NK-92 treated with Interleukin-12 subunit alpha and Interleukin-12 subunit beta, amount 100 ng/mL, for 24 hours (cell line): ENCODE measurements around the gene GRK3.
"Not testable (repeated sequence)": the region's sequence is repeated elsewhere in the genome, so short reads cannot be mapped to it uniquely, and the experiment has no call there.

Experiments
- DNase-seq: peaks from one replicate; lab custom pipeline; 2025; lab: John Stamatoyannopoulos, UW

Gene GRK3

DNA sequence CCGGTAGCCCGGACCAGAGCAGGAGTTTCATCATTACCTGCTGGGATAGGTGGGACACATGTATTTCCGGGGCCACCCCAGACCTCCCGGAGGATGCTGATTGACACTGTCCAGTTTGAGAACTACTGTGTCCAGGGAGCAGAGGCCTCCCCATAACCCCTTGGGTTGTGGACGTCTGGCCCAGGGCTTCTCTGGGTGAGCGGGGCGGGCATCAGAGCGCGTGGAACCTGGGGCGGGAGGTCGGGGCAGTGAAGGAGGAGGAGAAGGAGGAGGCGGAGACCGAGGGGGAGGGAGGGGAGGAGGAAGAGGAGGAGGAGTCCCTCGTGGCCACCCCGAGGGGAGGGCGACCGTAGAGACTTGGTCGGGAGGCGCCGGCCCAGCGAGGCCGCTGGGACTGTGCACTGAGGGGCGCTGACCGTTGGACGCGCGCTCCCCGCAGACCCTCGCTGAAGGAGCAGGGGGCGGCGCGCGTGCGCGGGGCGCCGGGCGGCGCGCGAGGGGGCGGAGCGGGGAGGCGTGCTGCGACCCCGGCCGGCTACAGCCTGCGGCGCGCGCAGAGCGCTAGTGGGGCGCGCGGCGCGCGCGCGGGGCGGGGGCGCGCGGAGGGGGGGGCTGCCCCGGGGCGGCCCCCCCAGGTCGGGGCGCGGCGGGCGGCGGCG is at the start of gene GRK3:
TSS of gene GRK3 (plus strand) at position 356 of the 659 bp plus-strand sequence. CDS start 366 bp downstream, outside the sequence.
- DNase-seq: no peak

DNA sequence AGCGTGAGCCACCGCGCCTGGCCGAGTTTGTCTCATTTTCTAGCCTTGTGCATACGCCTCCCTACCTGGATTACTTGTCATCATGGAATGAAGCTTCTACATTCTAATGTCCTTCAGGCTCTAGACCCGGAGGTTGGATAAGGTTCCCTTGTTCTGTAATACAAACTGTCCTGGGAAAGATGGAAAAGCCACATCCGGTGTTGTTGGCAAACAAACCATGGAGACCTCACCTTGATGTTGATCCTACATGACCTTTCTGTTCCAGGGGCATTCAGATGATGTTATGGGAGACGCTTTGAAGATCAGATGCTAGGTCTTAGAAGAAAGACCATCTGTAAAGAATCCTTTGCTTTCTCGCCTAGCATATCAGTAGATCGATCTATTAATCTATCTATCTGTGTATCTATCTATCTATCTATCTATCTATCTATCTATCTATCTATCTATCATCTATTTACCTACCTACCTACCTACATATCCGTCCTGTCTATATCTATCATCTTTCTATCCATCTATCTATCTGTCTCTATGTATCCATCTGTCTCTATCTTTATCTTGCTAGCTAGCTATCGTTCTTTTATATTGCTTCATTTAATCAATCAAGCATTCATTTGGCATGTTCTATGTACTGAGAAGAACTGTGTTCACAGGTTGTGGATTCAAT is 46.3 kb upstream of the GRK3 start:
- DNase-seq: no peak

DNA sequence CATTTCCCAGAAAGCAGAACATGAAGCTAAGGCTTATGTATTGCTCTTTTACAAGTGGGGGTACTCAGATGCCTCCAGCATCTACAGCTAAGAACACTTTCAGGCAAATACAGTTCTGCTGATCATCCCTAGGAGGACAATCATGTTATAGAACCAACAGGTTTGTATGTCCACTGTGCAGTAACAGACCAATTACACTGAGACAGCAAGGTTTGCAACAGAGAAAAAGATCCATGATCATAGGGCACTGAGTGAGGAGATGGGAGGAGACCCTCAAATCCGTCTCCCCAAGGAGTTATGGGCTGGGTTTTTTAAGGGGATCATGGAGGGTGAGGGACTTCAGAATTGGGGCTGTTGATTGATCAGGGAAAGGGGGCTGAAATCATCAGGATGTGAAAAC is 39.1 kb upstream of the GRK3 start:
- DNase-seq: no peak

DNA sequence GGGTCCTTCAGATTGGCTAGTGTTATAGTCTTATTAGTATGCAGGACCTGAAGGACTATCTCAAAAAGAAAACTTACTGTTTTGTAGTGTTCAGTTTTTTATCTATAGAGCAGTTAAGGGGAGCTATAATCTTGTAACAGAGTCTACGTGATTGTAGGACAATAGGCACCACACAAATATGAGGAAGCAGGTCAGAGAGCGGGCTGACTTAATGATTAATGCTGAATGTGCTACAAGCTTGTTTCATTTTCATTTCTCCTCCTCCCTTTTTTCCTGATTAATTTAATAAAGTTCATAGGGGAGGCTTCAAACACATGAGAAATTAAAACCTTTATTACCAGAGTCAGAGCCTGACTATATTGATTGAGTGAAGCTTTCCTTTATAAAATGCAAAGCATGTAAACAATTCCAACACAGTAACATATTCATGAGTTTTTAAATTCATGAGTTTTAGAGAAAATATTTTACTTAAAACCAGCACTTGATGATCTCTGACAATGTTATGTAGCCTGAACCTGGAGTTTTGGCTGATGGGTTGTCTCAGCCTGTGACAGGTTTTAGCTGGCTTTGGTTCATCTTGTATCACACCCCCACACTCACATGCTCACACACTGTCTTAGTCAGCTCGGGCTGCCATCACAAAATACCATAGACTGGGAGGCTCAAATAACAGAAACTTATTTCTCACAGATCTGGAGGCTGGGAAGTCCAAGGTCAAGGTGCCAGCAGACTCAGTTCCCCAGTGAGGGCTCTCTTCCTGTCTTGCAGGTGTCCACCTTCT is 38.5 kb upstream of the GRK3 start:
- DNase-seq: not testable (repeated sequence)

DNA sequence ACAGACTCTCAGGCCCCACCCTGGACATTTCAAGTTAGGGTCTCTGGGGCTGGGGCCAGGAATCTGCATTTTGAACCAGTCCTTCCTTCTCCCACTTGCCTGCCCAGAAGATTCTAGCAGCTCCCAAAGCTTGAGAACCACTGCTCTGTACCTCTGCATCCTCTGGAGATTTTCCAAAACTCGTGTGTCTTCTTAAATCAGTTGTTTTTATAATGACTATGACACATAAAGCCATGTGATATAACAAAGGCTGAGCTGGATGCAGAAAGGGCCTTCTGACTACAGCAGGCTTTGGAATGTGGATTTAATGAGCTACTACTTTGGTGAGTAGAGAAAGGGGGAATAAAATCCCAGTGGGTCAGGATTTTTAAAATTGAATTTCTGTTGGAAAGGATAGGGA is 37.5 kb upstream of the GRK3 start:
- DNase-seq: not testable (repeated sequence)

DNA sequence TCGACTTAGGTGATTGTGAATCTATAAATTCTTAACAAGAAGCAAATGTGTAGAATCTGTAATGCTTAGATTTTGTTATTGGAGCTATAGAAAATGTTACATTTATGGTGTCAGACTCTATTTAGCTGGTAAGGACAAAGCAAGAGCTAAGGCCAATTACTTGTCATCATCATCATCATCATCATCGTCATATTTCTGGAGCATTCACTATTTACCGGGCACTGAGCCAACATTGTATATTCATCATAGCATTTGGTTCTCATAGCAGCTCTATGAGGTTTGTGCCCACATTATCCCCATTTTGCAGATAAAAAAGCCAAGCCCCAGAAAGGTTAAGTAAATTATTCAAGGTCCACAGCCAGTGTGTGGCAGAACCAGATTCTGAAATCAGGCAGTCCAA is 36.4 kb upstream of the GRK3 start:
- DNase-seq: not testable (repeated sequence)

DNA sequence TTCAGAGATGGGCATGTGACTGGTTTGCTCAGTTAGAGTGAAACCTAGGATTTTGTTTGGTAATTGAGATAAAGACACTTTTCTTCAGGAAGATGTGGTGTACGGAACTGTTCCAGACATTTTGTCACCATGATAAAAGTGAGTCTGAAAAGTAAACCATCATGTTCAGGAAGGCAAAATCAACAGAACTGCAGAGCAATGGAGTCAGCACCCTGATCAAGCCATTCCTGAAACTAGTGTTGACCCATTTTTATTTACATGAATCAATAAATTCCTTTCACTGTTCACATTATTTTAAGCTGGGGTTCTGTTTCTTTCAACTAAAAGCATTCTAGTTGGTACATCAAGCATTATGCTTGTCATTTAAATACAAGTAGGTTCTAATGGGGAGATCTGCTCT is 35.4 kb upstream of the GRK3 start:
- DNase-seq: not testable (repeated sequence)

DNA sequence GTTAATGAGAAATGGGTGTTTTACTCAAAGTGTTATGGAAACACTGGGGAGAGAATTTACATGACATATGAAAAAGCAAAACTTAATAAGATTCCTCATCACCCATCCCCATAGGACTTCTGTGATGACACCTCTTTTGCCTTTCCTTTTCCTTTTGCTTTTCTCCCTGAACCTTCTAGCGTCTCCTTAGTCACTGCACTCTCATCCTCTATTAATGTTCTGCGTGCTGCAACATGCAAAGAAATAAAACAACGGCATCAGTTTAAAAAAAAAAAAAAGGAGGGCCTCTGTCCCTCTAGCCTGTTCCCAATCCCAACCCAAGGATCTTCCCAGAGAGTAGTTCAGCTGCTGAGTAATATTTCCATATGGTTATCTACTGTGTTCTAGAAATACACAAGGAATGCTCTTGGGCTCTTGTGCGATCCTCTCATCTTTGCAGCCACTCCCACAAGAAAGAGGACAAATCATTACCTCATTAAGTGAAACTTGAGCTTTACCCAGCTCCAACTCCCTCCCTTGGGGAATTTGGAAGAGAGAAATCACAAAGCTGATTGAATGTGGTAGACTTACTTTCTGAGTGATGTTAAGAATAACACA is 34.8 kb upstream of the GRK3 start:
- DNase-seq: not testable (repeated sequence)

DNA sequence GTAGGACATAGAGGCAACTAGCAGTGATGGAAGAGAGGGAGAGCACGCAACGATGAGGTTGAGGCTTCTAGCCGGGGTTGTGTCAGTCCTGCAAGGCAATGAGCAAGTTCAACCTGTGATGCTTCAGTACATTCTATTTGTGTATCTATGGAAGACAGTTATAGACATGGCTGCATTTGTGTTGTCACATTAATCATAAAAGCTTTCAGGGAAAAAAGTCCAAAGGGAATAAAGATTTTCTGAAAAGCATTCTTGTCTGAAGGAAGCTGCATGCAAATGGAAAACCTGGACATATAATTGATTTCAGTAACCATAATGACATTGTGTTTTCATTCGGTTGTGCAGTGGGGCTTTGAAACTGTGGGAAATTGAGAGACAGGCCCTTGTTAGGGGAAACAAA is 32.8 kb upstream of the GRK3 start:
- not testable (repeated sequence) for DNase-seq

DNA sequence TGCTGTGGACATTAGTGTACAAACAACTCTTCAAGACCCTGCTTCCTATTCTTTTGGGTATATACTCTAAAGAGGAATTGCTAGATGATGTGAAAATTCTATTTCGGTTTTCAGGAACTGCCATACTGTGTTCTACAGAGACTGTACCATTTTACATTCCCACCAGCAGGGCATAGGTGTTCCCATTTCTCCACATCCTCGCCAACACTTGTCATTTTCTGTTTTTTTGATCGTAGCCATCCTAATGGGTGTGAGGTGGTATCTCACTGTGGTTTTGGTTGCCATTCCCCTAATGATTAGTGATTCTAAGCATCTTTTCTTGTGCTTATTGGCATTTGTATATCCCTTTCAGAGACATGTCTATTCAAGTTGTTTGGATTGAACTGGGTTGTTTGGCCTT is 29.8 kb upstream of the GRK3 start:
- no peak for DNase-seq

DNA sequence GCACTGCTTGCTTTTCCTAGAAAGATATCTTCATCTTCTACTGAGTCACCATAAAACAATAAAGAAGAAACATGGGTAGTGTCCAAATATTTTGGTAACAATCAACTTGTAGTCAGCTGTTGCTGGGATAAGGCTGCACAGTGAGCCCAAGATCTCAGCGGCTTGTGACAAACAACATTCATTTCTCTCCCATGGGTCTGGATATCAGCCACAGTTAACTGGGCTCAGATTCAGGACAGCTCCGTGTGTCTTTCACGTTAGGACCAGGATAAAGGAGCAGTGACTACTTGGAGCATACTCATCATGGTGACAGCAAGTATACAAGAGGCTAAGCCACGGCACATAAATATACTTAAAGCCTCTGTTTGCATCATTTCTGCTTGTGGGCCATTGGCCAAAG is 27.9 kb upstream of the GRK3 start:
- DNase-seq: no peak

DNA sequence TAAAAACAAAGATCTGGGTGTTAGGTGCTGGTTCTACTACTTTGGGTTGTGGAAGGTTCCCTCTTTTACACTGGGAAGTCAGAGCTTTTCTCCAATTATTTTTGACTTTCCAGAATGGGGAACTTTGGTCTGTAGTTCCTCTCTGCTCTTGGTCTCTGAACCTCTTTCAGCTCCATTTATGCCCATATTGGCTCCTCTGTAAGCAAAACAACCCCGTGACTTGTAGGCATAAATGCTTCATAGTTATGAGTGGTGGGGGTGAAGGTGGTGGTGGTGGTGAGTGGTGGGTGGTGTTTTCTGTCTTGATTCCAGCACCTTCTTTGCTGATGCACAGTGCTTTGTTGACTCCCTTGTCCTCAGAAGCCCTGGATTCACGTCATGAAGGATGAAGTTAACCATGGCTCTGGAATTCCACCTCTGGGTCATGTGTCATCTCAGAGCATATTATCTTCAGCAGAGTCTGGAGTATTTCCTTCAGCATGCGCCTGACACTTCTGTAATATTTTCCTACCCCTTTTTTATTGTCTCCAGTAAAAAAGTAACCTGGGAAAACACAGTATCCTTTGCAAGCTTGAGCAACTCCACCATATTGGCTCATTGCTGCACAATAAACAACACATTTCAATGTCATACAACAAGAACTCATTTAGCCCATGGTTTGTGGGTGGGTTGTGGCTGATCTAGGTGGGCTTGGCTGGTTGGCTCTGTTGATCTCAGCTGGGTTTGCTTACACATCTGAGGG is 24.1 kb upstream of the GRK3 start:
- DNase-seq: no peak

DNA sequence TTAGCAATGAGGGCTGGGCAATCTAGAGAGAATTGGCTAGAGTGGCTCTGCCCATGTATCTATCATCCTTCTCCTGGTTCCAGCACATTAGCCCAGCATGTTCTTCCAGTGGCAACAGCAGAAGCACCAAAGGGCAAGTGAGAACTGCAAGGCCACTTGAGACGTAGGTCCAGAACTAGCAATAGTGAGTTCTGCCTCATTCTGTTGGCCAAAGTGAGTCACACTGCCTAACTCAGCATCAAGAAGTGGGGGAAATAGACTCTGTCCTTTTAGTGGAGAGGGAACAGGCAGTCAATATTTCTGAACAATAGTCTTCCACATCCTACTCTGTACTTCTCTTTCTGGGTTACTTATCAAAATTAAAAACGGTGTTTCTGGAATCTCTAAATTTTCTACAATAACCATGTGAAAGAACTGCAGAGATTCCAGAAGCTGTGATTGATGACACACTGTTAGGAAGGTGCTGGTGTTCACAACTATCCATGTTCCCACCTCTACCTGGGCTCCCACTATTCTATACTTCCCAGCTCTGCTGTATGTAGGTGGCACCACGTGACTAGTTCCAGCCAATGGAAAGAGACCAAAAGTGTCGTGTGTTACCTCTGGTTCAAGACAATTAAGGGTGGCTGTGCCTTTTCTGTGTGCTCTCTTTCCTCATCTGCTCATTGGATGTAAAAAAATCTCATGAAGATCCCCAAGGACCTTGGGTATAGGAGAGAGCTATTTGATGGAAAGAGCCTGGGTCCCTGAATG is 23.4 kb upstream of the GRK3 start:
- DNase-seq: no peak

DNA sequence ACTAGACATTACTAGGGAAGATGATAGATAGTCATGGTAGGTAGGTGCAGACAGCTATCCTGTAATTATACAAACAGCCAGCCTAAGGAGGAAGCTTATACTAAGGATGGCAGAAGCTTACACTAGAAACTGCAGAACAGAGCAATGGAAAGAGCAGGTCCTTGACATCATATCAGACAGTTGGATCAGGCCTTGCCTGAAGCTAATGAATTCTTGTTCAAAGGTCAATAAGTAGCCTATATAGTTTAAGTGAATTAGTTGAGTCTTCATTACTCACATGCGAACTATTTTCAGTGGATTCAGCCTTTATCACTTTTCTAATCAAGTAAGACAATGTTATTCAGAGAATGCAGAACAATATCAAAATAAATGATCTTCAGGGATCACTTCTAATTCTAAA is 22.3 kb upstream of the GRK3 start:
- DNase-seq: no peak

DNA sequence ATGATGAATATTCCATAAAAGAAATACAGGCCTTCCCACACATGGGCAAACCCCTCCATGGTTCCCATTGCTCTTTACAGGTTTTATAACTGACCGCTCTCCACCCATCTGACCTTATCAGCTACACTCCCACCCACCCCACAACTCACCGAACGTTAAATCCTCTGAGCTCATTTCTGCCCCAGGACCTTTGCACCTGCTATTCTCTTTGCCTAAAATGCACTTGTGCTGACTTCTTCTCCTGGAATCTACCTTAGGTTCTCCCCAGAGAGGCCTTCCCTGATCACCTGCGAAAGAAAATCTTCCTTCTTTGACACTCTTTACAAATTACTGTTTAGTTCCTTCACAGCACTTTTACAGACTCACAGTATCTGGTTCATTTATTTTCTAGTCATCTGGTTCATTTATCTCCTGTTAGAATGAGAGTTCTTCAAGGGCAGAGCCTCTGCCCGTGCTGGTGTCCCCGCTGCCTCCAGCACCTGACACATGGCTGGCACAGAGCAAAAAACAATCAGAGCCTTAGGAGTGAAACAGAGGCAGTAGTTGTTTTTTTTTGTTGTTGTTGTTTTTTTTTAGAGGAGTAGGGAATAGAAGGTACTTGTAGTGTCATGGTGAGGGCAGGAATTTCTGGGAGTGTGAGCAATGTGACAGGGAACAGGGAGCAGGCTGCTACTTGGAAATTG is 21.6 kb upstream of the GRK3 start:
- DNase-seq: no peak

DNA sequence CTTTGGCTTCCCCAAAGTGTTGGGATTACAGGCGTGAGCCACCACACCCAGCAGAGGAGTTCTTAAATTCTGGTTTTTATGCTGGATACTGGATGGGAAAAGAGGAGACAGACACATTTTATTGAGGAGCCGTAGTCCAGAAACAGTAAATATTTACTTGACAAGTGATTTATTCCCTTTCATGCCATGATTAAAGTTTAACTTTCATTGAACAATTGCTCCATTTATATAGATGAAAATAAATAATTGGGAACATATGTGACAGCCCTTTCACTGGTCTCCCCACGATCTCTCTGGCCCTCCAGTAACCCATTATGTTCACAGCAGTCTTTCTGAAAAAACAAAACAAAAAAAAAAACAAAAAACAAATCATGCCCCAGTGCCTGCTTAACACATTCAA is 19.3 kb upstream of the GRK3 start:
- DNase-seq: no peak

DNA sequence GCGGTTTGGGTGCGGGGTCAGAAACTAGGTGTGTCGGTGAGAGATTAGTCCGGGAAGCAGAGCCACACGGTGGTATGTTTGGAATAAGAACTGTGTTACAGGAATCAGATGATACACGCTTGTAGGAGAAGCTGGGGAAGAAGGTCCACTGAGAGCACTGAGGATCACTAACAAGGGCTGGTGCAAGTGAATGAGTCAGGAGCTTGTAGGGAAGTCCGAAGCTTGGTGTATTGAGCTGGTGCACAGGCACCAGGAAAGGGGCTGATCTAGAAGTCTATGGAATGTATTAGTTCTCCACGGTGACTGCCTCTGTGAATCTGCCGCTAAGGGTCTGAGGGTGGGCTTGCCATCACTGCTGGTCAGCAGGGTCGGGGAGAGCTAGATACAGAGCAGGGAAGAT is 18.8 kb upstream of the GRK3 start:
- DNase-seq: no peak

DNA sequence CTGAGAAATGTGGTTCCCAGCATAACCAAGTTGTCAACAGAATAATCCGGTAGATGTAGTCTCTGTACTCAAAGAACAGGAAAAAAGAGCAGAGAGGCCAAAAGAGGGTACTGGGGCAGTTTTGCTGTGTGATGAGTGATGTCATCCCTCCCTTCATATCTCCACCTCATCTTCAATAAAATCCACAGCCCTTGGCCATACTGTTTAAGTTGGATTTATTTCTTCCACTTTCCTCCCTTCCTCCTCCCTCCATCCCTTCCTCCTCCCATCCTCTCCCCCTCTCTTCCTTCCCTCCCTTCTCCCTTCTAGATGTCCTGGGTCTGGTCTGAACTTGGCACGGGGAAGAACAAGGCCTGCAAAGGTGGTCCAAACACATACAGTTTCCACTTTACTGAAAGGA is 18.2 kb upstream of the GRK3 start:
- no peak for DNase-seq

DNA sequence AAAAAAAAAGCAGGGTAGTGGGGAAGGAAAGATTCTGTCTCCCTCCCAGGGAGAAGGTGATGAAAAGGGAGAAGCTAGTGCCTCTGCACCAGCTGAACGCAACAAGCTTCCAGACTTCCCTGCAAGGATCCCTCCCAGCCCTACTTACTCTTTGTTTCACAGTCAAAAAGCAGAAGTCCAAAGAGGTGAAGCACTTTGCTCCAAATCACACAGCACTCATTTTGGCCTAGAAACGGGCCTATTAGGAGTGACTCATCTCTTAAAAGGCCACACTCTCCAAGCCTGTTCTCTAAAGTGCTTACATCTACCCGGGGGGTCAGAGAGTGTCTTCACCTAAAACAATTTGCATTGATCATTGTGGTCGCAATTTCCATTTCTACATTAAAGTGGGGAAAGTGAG is 17.7 kb upstream of the GRK3 start:
- DNase-seq: no peak

DNA sequence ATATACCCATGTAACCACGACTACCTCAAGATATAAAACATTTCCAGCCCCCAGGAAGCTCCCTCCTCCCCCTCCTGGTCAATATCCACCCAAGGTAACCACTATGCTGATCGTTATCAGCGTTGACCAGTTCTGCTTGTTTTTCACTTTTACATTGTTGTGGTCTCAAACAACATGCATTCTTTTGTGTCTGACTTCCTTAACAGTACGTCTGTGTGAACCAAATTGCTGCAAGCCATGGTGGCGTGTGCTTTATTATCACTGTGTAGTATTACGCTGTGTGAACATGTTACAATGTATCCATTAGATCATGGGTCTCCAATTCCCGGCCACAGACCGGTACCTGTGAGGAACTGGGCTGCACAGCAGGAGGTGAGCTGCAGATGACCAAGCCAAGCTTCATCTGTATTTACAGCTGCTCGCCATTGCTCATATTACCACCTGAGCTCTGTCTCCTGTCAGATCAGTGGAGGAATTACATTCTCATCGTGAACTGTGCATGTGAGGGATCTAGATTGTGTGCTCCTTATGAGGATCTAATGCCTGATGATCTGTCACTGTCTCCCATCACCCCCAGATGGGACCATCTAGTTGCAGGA is 15.5 kb upstream of the GRK3 start:
- no peak for DNase-seq
